GM08714 (cell line): ENCODE results near the gene MYL12A.

ENCODE experiments used
- H3K4me3 ChIP-seq: fragments of 200-500 bp; sonication (Bioruptor generic); 2 replicates; pipeline ENCODE4 v1.5.1; 2014; ENCODE audit warnings: mild to moderate bottlenecking, low read length, inconsistent platforms
- ZNF274 ChIP-seq: IDR thresholded peaks from 2 replicates; pipeline ENCODE4 v1.6.1; 2012; ENCODE audit warnings: mild to moderate bottlenecking, low read depth, low read length

The MYL12A gene

GRCh38 chr18:3305354-3305762 is 57.8 kb downstream of the MYL12A start:
- H3K4me3 ChIP-seq = no peak overlapping the region
- TF ChIP-seq ZNF274 = no peak
